Measurements from ENCODE around the gene HMX1.

GRCh38 chr4:8847764-8848163, 23.9 kb downstream of the HMX1 start:
- TF ChIP-seq POLR2AphosphoS5 (IDR thresholded peaks at IDR 0.05; ENCODE audit: borderline replicate concordance, low read depth, low read length) (no peak), EZH2 (IDR thresholded peaks at IDR 0.05) (no peak)
